Spleen (tissue), 7 donors: ENCODE results near the gene LTN1.

Source experiments
- POLR2A ChIP-seq, 3 donors: fragments of 450-650 bp; IDR thresholded peaks; one replicate each; pipeline ENCODE4 v1.5.1; 2017; ENCODE audit warnings: antibody characterized with exemption in 3 of 3, mild to moderate bottlenecking in 1 of 3
- TF ChIP-seq, protein P1 (sequence below), 11 experiments: fragments of 200-600 bp in 7 of 11; fragments of 450-650 bp in 4 of 11; sonication (generic) in 4 of 11; IDR thresholded peaks in 8 of 11; conservative IDR thresholded peaks in 3 of 11; 1 replicate in 7 of 11; 2 replicates in 4 of 11; pipeline versions ENCODE4 v1.4.0 to v1.8.0; 2016 to 2021; ENCODE audit warnings: antibody characterized with exemption in 11 of 11, inconsistent platforms in 4 of 11, mild to moderate bottlenecking in 1 of 11
- donor health status: DM: no; HTN: no; CAD: no; lungs with moderate emphysema.
- donor health status: DM: no; HTN: no; CAD: no.
- donor health status: DM: no; HTN: no; CAD: no.

DNA sequence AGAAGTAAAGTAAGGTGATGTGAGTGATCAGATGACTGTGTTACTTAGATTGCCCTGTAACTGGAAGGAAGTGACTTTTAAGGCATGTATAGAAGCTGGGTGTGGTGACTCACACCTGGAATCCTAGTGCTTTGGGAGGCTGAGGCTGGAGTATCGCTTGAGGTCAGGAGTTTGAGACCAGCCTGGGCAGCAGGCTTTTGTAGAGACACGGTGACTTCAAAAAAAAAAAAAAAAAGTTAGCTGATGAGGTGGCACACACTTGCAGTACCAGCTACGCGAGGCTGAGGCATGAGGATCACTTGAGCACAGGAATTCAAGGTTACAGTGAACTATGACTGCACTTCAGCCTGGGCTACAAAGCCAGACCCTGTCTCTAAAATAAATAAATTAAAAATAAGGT, 29.5 kb upstream of the LTN1 start:
- TF ChIP-seq, protein P1, sequence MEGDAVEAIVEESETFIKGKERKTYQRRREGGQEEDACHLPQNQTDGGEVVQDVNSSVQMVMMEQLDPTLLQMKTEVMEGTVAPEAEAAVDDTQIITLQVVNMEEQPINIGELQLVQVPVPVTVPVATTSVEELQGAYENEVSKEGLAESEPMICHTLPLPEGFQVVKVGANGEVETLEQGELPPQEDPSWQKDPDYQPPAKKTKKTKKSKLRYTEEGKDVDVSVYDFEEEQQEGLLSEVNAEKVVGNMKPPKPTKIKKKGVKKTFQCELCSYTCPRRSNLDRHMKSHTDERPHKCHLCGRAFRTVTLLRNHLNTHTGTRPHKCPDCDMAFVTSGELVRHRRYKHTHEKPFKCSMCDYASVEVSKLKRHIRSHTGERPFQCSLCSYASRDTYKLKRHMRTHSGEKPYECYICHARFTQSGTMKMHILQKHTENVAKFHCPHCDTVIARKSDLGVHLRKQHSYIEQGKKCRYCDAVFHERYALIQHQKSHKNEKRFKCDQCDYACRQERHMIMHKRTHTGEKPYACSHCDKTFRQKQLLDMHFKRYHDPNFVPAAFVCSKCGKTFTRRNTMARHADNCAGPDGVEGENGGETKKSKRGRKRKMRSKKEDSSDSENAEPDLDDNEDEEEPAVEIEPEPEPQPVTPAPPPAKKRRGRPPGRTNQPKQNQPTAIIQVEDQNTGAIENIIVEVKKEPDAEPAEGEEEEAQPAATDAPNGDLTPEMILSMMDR (IDR thresholded peaks at IDR 0.05 in 8 of 11, conservative IDR thresholded peaks at IDR 0.05 in 3 of 11) = no peak
- TF ChIP-seq POLR2A (IDR thresholded peaks at IDR 0.05) = no peak
